HUES48 (cell line): ENCODE data around the gene COMMD1.
"Not testable (repeated sequence)": the region's sequence is repeated elsewhere in the genome, so short reads cannot be mapped to it uniquely, and the experiment has no call there.

ENCODE experiments used
- H3K27ac ChIP-seq: one replicate; pipeline ENCODE4 v1.7.0; 2013; ENCODE audit warnings: low read depth, low read length, inconsistent platforms
- H3K27me3 ChIP-seq: 2 replicates; pipeline ENCODE4 v1.6.1; 2013; ENCODE audit warnings: mild to moderate bottlenecking, low read length; ENCODE audit not compliant: control insufficient read depth, insufficient read depth
- H3K36me3 ChIP-seq: 2 replicates; pipeline ENCODE4 v1.6.1; 2013; ENCODE audit warnings: low read length; ENCODE audit not compliant: control insufficient read depth, insufficient read depth
- H3K4me1 ChIP-seq: 2 replicates; pipeline ENCODE4 v1.6.1; 2013; ENCODE audit warnings: mild to moderate bottlenecking, low read length; ENCODE audit not compliant: control insufficient read depth, insufficient read depth
- H3K4me3 ChIP-seq: 2 replicates; pipeline ENCODE4 v1.5.1; 2013; ENCODE audit warnings: mild to moderate bottlenecking, low read depth, low read length
- H3K9ac ChIP-seq: 2 replicates; pipeline ENCODE4 v1.6.1; 2013; ENCODE audit warnings: mild to moderate bottlenecking, low read depth, low read length, moderate library complexity
- H3K9me3 ChIP-seq: 2 replicates; pipeline ENCODE4 v1.6.1; 2013; ENCODE audit warnings: low read length; ENCODE audit not compliant: control insufficient read depth, insufficient read depth

COMMD1 gene

DNA sequence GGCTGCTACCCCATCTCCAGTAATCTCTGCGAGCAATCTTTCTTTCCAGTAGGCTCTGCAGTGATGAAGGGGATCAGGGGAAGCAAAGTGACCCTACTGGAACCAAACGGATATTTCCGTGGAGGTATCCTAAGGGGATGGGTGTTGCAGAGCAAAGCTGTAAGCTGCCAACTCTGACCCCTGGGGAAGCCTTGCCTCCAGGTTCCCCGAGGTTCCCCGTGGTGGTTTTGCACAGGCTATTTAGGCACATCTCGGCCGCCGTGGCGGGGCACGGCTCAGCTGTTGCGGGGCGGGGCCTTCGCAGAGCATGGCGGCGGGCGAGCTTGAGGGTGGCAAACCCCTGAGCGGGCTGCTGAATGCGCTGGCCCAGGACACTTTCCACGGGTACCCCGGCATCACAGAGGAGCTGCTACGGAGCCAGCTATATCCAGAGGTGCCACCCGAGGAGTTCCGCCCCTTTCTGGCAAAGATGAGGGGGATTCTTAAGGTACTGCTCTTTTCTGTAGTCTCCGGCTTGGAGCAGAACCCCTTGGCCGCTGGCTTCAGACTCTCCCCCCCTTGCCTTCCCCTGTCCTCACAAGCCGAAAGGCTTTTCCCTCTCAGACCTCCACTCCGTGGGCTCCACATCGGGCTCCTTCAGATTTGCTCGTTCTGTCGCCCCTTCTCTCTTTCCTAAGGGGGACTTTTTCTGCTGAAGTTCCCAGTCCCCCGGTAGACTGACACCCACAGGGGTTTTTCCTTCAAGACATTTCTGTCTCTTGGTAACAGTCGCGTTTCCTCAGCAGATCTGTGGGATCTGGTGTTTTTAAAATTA lies at the start of gene COMMD1:
TSS of gene COMMD1 (plus strand) at position 303 of the 814 bp plus-strand sequence. CDS start at position 308, 5 bp downstream.
- Histone ChIP-seq H3K27ac (no peak within 1 kb of the TSS), H3K36me3 (no peaks in the 10 kb centered on the region), H3K27me3 (no peaks in the 10 kb centered on the region), H3K9ac (peak within 1 kb of the TSS; percentile 65), H3K4me3 (peak within 1 kb of the TSS; percentile 89), H3K9me3 (no peaks in the 10 kb centered on the region), H3K4me1 (0 out of 2 replicates have a peak, but pooled peaks cover 3% of the 10 kb centered on the region)

DNA sequence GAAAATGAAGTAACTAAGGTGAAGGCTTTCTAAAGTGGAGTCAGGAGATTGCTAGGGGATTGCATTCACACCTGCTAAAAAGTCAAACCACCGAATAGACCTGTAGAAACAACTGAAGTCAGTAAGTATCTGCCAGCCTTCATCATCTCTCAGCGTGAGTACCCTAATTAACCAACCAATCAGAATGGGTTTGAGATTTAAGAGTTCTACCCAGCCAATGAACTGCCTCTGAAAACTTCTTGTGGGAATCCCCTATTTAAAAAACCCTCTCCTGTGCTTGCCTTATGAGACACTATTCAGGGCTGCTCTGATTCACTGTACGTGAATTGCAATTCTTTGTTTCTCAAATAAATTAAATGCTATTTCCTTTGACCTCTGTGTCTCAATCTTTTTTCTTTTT lies 48.2 kb upstream of the COMMD1 start:
- H3K4me1 ChIP-seq, result 0 out of 2 replicates have a peak, but pooled peaks cover 3% of the 10 kb centered on the region
- no peak overlapping the region for H3K27ac ChIP-seq
- no peak overlapping the region for H3K4me3 ChIP-seq
- H3K36me3 ChIP-seq, result no peaks in the 10 kb centered on the region
- no peaks in the 10 kb centered on the region for H3K9me3 ChIP-seq
- no peaks in the 10 kb centered on the region for H3K27me3 ChIP-seq
- H3K9ac ChIP-seq, result no peak overlapping the region

DNA sequence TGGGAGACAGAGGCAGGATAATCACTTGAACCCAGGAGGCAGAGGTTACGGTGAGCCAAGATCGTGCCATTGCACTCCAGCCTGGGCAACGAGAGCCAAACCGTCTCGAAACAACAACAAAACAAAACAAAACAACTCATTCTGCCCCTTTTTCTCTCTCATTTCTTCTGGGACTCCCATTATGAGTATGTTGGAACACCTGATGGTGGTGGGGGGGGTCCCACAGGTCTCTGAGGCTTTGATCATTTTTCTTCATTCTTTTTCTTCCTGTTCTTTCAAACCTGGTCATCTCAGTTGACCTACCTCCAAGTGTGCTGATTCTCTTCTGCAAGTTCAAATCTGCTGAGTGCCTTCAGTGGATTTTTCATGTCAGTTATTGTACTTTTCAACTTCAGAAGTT lies 43.4 kb upstream of the COMMD1 start:
- H3K9ac ChIP-seq, result no peak overlapping the region
- H3K9me3 ChIP-seq, result no peaks in the 10 kb centered on the region
- no peak overlapping the region for H3K4me3 ChIP-seq
- no peaks in the 10 kb centered on the region for H3K4me1 ChIP-seq
- H3K27me3 ChIP-seq, result no peaks in the 10 kb centered on the region
- no peak overlapping the region for H3K27ac ChIP-seq
- peaks cover 30% of the 10 kb centered on the region for H3K36me3 ChIP-seq

DNA sequence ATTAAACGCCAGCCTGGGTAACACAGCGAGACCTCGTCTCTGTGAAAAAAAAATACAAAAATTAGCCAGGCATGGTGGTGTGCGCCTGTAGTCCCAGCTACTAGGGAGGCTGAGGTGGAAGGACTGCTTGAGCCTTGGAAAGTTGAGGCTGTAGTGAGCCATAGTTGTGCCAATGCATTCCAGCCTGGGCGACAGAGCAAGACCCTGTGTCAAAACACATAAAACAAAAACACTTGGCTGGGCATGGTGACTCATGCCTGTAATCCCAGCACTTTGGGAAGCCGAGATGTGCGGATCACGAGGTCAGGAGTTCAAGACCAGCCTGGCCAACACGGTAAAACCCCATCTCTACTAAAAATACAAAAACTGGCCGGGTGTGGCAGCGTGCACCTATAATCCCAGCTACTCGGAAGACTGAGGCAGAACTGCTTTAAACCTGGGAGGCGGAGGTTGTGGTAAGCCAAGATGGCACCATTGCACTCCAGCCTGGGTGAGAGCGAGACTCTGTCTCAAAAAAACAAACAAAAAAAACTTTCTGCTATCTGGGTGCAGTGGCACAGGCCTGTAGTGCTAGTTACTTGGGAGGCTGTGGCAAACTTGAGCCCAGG lies 38.9 kb upstream of the COMMD1 start:
- not testable (repeated sequence) for H3K9me3 ChIP-seq, H3K9ac ChIP-seq, H3K27ac ChIP-seq, H3K27me3 ChIP-seq, H3K4me1 ChIP-seq, H3K4me3 ChIP-seq
- peaks cover 73% of the 10 kb centered on the region for H3K36me3 ChIP-seq

DNA sequence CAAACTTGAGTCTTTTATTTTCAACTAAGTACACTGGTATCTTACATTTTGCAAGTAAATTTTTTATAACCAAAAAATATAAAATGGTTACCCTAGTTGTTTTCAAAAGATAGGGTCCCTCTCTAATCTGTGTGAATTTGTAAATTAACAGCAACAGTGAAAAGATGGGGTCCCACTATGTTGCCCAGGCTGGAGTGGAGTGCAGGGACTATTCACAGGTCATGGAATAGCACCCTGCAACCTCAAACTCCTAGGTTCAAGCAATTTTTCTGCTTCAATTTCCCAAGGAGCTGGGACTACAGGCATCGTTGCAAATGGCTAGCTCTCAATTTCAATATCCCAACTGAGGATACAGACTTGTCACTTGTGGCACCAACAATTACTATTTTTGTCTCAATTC lies 29.1 kb upstream of the COMMD1 start:
- no peaks in the 10 kb centered on the region for H3K9me3 ChIP-seq
- no peak overlapping the region for H3K4me3 ChIP-seq
- H3K4me1 ChIP-seq, result no peaks in the 10 kb centered on the region
- no peak overlapping the region for H3K27ac ChIP-seq
- H3K27me3 ChIP-seq, result no peaks in the 10 kb centered on the region
- H3K9ac ChIP-seq, result no peak overlapping the region
- peaks cover 100% of the 10 kb centered on the region for H3K36me3 ChIP-seq

DNA sequence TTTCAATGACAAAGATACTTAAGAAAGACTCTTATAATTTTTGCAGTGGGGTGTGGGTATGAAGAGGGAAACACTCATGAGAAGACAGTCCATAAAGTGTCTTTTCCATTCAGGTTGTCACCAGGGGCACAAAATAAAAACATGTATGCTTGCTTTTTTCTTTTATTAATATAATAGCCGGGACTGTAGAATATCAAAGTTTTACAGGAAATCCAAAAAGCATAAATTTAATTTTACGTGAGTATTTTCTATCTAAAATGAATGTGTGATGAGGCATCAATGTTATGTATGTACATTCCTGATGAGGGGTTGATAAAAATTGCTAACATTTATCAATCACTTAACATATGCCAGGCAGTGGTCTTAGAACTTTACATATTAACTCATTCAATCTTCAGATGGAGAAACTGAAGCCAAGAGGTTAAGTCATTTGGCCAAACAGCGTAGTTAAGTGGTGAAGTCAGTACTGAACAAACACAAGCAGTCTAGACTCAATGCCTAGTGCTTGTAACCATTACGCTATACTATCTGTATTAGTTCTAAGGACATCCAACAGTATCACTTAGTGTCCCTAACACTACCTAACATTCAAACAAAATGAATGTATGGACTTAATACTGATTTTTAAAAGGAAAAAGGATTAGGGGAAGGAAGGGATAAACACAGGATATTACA lies 27.8 kb upstream of the COMMD1 start:
- Histone ChIP-seq H3K4me1 (no peaks in the 10 kb centered on the region), H3K27me3 (no peaks in the 10 kb centered on the region), H3K9me3 (no peaks in the 10 kb centered on the region), H3K4me3 (no peak overlapping the region), H3K27ac (no peak overlapping the region), H3K9ac (no peak overlapping the region), H3K36me3 (peaks cover 100% of the 10 kb centered on the region)

DNA sequence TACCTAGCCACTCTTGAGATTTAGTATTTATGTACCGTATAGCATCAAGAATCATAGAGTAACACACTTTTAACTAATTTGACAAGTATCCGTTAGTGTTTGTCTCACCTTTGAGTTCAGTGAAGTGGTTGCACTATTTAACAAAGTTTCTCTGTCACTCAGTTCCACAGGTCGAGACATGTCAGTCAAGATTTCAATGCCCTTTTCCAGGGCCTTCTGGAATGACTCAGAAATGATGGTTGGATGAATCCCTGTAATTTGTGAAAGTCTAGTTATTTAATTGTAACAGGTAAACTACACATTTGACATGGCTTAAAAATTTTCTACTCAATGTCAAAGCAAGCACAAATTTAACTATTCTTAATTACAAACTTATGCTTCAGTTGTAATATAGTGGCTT lies 26.7 kb upstream of the COMMD1 start:
- H3K27ac ChIP-seq, result no peak overlapping the region
- no peak overlapping the region for H3K4me3 ChIP-seq
- no peak overlapping the region for H3K9ac ChIP-seq

DNA sequence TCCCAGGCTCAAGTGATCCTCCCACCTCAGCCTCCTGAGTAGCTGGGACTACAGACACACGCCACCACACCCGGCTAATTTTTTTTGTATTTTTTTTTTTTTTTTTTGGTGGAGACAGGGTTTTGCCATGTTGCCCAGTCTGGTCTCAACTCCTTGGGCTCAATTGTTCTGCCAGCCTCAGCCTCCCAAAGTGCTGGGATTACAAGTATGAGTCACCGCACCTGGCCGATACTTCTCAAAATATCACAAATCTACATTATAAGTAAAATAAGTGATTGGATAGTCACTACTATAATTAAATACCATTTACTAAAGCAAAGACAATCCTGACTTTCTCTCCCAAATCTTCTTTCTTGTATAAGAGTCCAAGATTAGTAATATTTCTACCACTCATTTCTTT lies 26.1 kb upstream of the COMMD1 start:
- not testable (repeated sequence) for H3K27ac ChIP-seq, H3K27me3 ChIP-seq, H3K4me1 ChIP-seq, H3K9me3 ChIP-seq, H3K9ac ChIP-seq, H3K4me3 ChIP-seq
- H3K36me3 ChIP-seq, result peaks cover 100% of the 10 kb centered on the region

More for the DNA sequence above, 26.7 kb upstream of the COMMD1 start:
- no peaks in the 10 kb centered on the region for H3K4me1 ChIP-seq
- H3K27me3 ChIP-seq, result no peaks in the 10 kb centered on the region
- peaks cover 100% of the 10 kb centered on the region for H3K36me3 ChIP-seq
- no peaks in the 10 kb centered on the region for H3K9me3 ChIP-seq

DNA sequence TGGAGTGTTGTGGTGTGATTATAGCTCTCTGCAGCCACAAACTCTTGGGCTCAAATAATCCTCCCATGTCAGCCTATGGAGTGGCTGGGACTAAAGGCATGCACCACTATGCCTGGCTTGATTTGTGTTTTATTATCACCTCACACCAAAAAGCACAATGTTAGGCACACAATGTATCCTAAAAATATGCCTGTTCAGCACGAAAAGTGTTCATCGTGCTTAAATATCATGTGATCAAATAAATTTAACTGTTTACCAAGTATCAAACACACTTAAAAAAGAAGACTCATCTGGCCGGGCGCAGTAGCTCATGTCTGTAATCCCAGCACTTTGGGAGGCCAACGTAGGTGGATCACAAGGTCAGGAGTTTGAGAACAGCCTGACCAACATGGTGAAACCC lies 22.6 kb upstream of the COMMD1 start:
- peaks cover 82% of the 10 kb centered on the region for H3K36me3 ChIP-seq
- H3K27ac ChIP-seq, result no peak overlapping the region
- H3K9me3 ChIP-seq, result no peaks in the 10 kb centered on the region
- H3K4me1 ChIP-seq, result no peaks in the 10 kb centered on the region
- no peak overlapping the region for H3K4me3 ChIP-seq
- no peak overlapping the region for H3K9ac ChIP-seq
- no peaks in the 10 kb centered on the region for H3K27me3 ChIP-seq

DNA sequence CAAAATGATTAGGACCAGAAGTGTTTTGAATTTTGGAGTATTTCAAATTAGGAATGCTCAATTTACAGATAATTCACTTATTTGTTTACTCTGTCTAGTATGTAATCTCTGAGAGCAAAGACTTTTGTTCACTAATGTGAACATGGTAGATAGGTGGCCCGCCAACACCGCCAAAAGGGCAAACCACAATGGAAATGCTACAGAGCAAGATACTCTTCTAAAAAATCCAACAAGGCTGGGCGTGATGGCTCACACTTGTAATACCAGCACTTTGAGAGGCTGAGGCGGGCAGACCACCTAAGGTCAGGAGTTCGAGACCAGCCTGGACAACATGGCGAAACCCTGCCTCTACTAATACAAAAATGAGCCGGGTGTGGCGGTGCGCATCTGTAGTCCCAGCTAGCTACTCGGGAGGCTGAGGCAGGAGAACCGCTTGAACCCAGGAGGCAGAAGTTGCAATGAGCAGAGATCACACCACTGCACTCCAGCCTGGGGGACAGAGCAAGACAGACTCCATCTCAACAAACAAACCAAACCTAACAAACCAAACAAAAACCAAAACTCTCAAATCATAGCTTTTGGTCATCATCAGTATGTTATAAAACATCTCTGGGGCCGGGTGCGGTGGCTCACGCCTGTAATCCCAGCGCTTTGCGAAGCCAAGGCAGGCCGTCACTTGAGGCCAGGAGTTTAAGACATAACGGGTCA lies 19.4 kb upstream of the COMMD1 start:
- H3K4me3 ChIP-seq, result peak overlapping the region; percentile 99
- H3K27me3 ChIP-seq, result no peaks in the 10 kb centered on the region
- H3K9me3 ChIP-seq, result no peaks in the 10 kb centered on the region
- peaks cover 50% of the 10 kb centered on the region for H3K36me3 ChIP-seq
- H3K27ac ChIP-seq, result no peak overlapping the region
- no peaks in the 10 kb centered on the region for H3K4me1 ChIP-seq
- H3K9ac ChIP-seq, result no peak overlapping the region
